HG02870 (cell line): ENCODE data around the gene KLHL12.

Source experiments
- ATAC-seq: cut with Tn5 transposase; IDR thresholded peaks from one replicate; pipeline ENCODE4 v1.9.1; 2021; ENCODE audit warnings: mild to moderate bottlenecking, moderate library complexity; ENCODE audit not compliant: unreplicated experiment

KLHL12 gene

GRCh38 chr1:202844259-202844658 is 82.8 kb downstream of the KLHL12 start:
- no peak for ATAC-seq

- ATAC-seq = no peak
Measured at GRCh38 chr1:202843081-202843480, 84.0 kb downstream of the KLHL12 start.
